Endodermal cell (in vitro differentiated cells): ENCODE measurements around the gene RNU2-1. TPM values are rescaled to one million over a fixed set of nuclear protein-coding genes. Genes with fewer than 3 reads are reported as not detected.

Experiments used
- DNase-seq: peaks from one replicate; pipeline ENCODE4 v3.0.0-alpha.2; 2017
- H3K27ac ChIP-seq: 2 replicates; pipeline ENCODE4 v1.5.1; 2013; ENCODE audit warnings: mild to moderate bottlenecking, low read depth, low read length, moderate library complexity
- H3K27me3 ChIP-seq: 2 replicates; pipeline ENCODE4 v1.6.1; 2013; ENCODE audit warnings: mild to moderate bottlenecking, low read length, moderate library complexity; ENCODE audit not compliant: insufficient read depth, control insufficient read depth, poor library complexity, severe bottlenecking
- H3K36me3 ChIP-seq: 2 replicates; pipeline ENCODE4 v1.7.0; 2013; ENCODE audit warnings: mild to moderate bottlenecking, low read length, moderate library complexity; ENCODE audit not compliant: control insufficient read depth, insufficient read depth
- H3K4me1 ChIP-seq: one replicate; pipeline ENCODE4 v1.7.0; 2013; ENCODE audit warnings: low read length; ENCODE audit not compliant: control insufficient read depth, insufficient read depth
- H3K4me3 ChIP-seq: 2 replicates; pipeline ENCODE4 v1.5.1; 2013; ENCODE audit warnings: mild to moderate bottlenecking, low read length, moderate library complexity
- H3K9ac ChIP-seq: 2 replicates; pipeline ENCODE4 v1.6.1; 2013; ENCODE audit warnings: mild to moderate bottlenecking, low read length, moderate library complexity; ENCODE audit not compliant: poor library complexity, severe bottlenecking; ENCODE audit errors: extremely low read depth
- H3K9me3 ChIP-seq: 2 replicates; pipeline ENCODE4 v1.6.1; 2013; ENCODE audit warnings: mild to moderate bottlenecking, low read length, moderate library complexity; ENCODE audit not compliant: control insufficient read depth
- H3K27ac Mint-ChIP-seq: 2 replicates; pipeline ENCODE4 v1.8.0; 2020; ENCODE audit warnings: mixed read lengths
- H3K27me3 Mint-ChIP-seq: 2 replicates; pipeline ENCODE4 v1.8.0; 2021; ENCODE audit warnings: mild to moderate bottlenecking, mixed read lengths; ENCODE audit not compliant: insufficient read depth
- H3K36me3 Mint-ChIP-seq: 2 replicates; pipeline ENCODE4 v1.8.0; 2020; ENCODE audit warnings: low read depth, mixed read lengths
- H3K4me1 Mint-ChIP-seq: 2 replicates; pipeline ENCODE4 v1.8.0; 2020; ENCODE audit warnings: mixed read lengths
- H3K4me3 Mint-ChIP-seq: 2 replicates; pipeline ENCODE4 v1.8.0; 2020; ENCODE audit warnings: mild to moderate bottlenecking, moderate library complexity, mixed read lengths
- H3K9me3 Mint-ChIP-seq: 2 replicates; pipeline ENCODE4 v1.8.0; 2020; ENCODE audit warnings: mild to moderate bottlenecking, mixed read lengths
- WGBS, 2 experiments: methylation state at CpG; one replicate each; pipeline versions ENCODE4 v1.1.5 to v1.1.7; 2013; ENCODE audit warnings: missing lambda C conversion rate in 2 of 2, mixed read lengths in 1 of 2; ENCODE audit not compliant: insufficient coverage in 1 of 2, insufficient read length in 1 of 2; 5-methylcytosine and 5-hydroxymethylcytosine counted together
- total RNA-seq, 2 donors: library from RNA; stranded (reverse); fragmentation: NEBNext Ultra II Directional in 1 of 2; extraction: Animal tissue kit (Norgen Biotek cat#: 25700) in 1 of 2; gene quantifications; 2 replicates in 1 of 2; 3 replicates in 1 of 2; pipeline ENCODE4 v1.2.1, GENCODE V29; 2021
- TF ChIP-seq, protein P1 (sequence below): fragments of 200-600 bp; sonication (generic); conservative IDR thresholded peaks from 2 replicates; pipeline ENCODE4 v1.5.0; 2021; ENCODE audit warnings: antibody characterized with exemption, mild to moderate bottlenecking

RNU2-1 gene
- total RNA-seq, 2 donors from 2014 or later, result 5,418 to 7,320 TPM

DNA sequence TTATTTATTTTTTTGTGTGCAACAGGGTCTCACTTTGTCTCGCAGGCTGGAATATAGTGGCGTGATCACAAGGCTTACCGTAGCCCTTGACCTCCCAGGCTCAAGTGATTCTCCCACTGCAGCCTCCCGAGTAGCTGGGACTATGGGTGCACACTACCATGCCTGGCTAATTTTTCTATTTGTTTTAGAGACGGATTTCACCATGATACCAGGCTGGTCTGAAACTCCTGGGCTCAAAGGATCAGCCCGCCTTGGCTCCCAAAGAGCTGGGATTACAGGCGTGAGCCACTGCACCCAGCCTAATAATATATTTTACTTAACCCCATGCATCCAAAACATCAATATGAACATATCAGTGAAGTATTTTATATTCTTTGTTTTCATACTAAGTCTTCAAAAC, 7.4 kb downstream of the RNU2-1 start:
- no peaks in the 10 kb centered on the region for H3K4me1 ChIP-seq
- H3K4me3 ChIP-seq, result no peak overlapping the region
- Mint-ChIP-seq H3K4me3 (no peak overlapping the region), H3K9me3 (no peaks in the 10 kb centered on the region), H3K36me3 (peaks cover 8% of the 10 kb centered on the region), H3K27ac (no peak overlapping the region), H3K4me1 (no peaks in the 10 kb centered on the region), H3K27me3 (no peaks in the 10 kb centered on the region)
- TF ChIP-seq, protein P1, sequence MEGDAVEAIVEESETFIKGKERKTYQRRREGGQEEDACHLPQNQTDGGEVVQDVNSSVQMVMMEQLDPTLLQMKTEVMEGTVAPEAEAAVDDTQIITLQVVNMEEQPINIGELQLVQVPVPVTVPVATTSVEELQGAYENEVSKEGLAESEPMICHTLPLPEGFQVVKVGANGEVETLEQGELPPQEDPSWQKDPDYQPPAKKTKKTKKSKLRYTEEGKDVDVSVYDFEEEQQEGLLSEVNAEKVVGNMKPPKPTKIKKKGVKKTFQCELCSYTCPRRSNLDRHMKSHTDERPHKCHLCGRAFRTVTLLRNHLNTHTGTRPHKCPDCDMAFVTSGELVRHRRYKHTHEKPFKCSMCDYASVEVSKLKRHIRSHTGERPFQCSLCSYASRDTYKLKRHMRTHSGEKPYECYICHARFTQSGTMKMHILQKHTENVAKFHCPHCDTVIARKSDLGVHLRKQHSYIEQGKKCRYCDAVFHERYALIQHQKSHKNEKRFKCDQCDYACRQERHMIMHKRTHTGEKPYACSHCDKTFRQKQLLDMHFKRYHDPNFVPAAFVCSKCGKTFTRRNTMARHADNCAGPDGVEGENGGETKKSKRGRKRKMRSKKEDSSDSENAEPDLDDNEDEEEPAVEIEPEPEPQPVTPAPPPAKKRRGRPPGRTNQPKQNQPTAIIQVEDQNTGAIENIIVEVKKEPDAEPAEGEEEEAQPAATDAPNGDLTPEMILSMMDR, result no peak
- no peaks in the 10 kb centered on the region for H3K27me3 ChIP-seq
- peaks cover 7% of the 10 kb centered on the region for H3K36me3 ChIP-seq
- no peaks in the 10 kb centered on the region for H3K9me3 ChIP-seq
- H3K9ac ChIP-seq, result no peak overlapping the region
- H3K27ac ChIP-seq, result no peak overlapping the region
- 86 to 93% methylated on average over 4 to 7 of the region's 7 CpGs for WGBS, 2 experiments
- no peak for DNase-seq

DNA sequence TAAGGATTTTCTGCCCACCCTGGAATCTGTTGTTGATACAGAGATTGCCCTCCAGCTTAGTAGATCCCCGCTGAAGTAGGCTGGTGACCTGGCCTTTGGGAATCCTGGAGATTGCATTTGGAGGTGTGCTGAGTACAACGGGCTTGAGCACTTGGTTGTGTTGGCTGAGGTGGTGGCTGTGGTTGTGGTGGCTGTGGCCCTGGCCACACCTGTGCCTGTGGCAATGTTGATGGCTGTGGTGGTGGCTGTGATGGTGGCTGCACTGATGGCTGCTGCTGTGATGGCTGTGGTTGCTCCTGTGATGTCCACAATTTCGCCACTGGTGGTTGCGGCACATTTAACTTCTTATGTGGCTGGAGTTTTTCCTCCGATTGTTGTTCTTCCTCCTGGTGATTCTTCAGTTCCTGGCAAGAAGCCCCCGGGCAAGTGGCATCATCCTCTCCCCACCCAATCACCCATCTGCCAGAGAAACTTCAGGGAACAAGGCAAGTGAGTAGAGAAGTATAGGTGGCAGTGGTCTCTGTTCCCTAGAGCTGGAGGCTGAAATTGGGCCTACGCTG, 9.6 kb downstream of the RNU2-1 start:
- DNase-seq, result peak; percentile 32
- no peaks in the 10 kb centered on the region for H3K27me3 Mint-ChIP-seq
- H3K4me3 ChIP-seq, result no peak overlapping the region
- TF ChIP-seq, protein P1, result no peak
- H3K4me1 Mint-ChIP-seq, result no peaks in the 10 kb centered on the region
- H3K9me3 Mint-ChIP-seq, result no peaks in the 10 kb centered on the region
- no peak overlapping the region for H3K27ac ChIP-seq
- peaks cover 7% of the 10 kb centered on the region for H3K36me3 ChIP-seq
- no peak overlapping the region for H3K27ac Mint-ChIP-seq
- H3K36me3 Mint-ChIP-seq, result peaks cover 8% of the 10 kb centered on the region
- 97 to 100% methylated on average over 1 to 6 of the region's 7 CpGs for WGBS, 2 experiments
- H3K4me1 ChIP-seq, result no peaks in the 10 kb centered on the region
- H3K9me3 ChIP-seq, result no peaks in the 10 kb centered on the region
- H3K27me3 ChIP-seq, result no peaks in the 10 kb centered on the region
- H3K4me3 Mint-ChIP-seq, result no peak overlapping the region
- no peak overlapping the region for H3K9ac ChIP-seq

DNA sequence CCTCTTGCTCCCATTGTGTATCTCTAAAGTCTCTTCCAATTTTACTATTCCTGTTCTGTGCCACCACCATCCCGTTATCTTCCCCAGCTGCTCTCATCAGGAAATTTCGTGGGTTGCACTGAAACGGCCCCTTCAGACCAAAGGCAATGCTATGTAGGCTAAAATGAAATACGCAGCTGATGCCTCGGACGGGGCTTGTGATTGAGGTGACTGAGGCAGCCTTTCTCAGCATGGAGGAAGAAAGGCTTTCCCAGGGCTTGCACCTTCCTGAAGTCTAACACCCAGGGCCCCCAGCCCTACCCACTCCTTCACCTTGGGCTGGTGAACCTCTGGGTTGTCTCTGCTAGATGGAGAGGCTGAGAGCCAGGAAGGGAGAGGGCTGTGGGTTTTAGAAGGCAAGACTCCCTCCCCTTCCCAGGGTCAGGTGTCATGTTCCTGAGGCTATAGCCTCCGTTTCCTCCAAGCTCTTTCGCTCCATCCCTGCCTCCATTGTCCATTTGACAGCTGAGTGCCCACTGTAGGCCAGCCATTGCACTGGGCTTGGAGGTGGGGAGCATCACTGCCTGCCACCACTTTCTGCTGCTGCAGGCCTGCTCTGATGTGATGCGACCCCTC, 13.2 kb downstream of the RNU2-1 start:
- peak; percentile 29 for DNase-seq
- no peaks in the 10 kb centered on the region for H3K9me3 ChIP-seq
- peaks cover 8% of the 10 kb centered on the region for H3K4me1 ChIP-seq
- H3K27me3 Mint-ChIP-seq, result no peaks in the 10 kb centered on the region
- peaks cover 21% of the 10 kb centered on the region for H3K36me3 ChIP-seq
- H3K27me3 ChIP-seq, result no peaks in the 10 kb centered on the region
- no peaks in the 10 kb centered on the region for H3K9me3 Mint-ChIP-seq
- no peaks in the 10 kb centered on the region for H3K4me1 Mint-ChIP-seq
- H3K27ac Mint-ChIP-seq, result no peak overlapping the region
- H3K36me3 Mint-ChIP-seq, result peaks cover 29% of the 10 kb centered on the region
- WGBS, 2 experiments, result 83 to 89% methylated on average over 7 to 9 of the region's 9 CpGs
- no peak overlapping the region for H3K4me3 Mint-ChIP-seq
- H3K27ac ChIP-seq, result no peak overlapping the region
- H3K4me3 ChIP-seq, result no peak overlapping the region
- TF ChIP-seq, protein P1, result no peak
- H3K9ac ChIP-seq, result no peak overlapping the region
